Hematopoietic multipotent progenitor cell treated with erythropoietin and hydrocortisone succinate and interleukin-3 and kit ligand, for 4 days (in vitro differentiated cells): ENCODE results near the gene SLMAP.

Experiments
- DNase-seq: peaks from one replicate; pipeline ENCODE4 v3.0.0-alpha.2; 2015

Gene SLMAP

DNA sequence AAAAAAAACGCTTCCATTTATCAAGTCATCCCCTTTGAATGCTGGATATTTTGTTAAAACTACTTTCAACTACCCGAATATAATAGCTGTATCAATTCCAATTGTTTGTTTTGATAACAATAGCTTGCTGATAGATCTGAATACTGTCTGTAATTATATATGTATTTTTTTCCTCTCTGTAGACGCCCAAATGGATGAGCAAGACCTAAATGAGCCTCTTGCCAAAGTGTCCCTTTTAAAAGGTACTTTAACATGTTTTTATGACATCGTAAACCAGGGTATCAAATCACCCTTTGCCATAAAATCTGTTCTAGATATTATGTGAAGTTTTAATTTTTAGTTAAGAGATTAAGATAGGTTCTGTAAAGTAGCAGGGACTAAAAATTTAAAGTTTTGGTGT is 140.6 kb downstream of the SLMAP start:
- no peak for DNase-seq

DNA sequence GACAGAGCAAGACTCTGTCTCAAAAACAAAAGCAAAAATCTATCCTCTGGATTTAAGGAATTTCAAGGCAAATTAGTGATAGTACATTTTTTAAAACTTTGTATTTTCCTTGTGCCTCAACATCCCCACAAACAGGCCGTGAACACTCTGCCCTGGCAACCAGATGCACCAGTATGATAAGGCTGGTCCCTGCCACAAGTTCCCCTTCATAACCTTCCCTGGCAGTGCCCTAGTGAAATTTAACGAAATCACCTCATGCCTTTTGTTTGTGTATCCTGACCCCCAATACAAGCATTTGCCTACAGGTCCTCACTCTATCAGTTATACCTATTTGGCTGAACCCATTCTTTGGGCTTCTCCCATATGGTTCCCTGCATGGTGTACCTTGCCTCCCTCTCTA is 144.7 kb downstream of the SLMAP start:
- peak; percentile 83 for DNase-seq

DNA sequence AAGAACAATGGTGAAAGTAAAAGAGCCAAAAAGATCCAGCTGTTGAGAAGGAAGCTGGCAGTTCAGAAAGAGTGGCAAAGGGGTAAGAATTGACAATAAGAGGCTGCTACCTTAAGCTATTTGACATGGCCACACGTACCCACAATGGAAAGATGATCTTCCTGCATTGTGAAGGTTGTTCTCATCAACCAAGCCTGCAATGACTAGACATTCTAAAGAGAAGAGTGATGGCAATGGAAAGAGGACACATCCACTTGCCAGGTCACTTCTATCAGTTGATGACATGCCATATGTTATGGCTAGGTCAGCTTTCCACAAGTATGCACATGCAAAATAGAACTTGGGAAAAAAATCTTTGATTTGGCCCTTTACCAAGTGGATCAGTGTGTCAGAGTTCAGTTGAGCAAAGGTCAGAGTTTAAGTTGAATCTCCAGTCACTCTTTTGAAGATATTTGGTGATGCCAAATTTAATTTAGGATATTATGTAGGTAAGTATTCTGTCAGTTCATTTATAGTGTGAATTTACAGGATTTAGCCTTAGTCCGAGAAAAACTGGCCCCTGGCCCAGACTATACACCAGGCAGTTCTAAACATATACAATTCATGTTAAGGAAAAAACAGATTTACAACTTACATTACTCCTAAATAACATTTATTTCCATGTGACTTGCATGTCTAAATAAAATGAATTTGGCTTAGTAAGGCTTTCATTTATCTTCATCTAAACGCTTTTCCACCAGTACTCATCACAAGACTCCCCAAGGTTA is 147.2 kb downstream of the SLMAP start:
- DNase-seq, result no peak

DNA sequence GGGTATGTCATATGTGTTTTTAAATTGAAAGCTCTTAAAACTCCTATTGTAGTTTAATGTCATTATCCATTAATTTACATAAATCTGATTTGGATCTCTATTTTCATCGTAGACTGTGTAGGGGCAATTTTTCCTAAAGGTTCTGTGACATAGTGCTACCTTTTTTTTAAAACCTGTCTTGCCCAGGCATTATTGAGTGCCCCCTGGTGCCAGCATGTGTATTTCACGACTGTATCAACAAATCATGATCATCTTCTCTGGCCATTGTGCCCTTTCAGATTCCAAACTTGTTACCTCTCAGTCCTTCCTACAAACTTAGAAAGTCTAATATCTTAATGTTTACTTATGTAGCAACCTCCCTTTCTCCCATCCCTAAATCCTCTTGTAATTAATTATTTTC is 154.9 kb downstream of the SLMAP start:
- DNase-seq, result peak; percentile 68

DNA sequence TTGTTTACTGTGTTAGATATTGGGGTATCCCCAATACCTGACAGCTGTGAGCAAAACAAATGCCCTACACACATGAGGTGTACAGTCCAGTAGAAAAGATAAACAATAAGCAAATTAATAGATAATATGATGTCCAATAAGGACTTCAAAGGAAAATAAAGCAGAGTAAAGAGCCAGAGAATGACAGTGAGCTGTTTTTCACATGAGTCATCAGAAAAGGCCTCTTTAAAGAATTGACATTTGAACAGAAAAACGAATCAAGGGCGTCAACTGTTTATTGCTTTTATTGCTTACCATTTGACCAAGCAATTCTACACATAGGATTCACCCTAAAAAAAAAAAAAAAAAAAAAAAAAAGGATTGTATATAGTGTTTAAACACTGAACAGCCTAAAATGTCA is 155.5 kb downstream of the SLMAP start:
- DNase-seq, result no peak

DNA sequence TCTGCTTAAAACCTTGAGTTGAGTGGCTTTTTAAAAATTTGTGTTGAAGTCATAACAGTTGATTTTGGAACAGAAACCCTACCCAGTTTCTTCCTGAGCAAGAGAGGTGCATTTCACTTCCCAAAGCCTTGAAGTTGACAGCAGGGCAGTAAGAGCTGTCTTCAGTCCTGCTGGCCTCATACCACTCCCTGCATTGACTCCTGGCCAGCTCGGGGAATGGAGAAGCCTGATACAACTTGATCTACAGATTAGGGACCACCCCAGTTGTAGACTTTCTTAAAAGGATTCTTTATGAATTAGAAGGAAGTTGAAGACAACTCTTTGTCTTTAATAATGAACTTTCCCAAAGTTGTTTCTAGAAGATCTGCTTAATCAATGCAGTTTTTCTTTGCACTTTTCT is 161.5 kb downstream of the SLMAP start:
- no peak for DNase-seq

DNA sequence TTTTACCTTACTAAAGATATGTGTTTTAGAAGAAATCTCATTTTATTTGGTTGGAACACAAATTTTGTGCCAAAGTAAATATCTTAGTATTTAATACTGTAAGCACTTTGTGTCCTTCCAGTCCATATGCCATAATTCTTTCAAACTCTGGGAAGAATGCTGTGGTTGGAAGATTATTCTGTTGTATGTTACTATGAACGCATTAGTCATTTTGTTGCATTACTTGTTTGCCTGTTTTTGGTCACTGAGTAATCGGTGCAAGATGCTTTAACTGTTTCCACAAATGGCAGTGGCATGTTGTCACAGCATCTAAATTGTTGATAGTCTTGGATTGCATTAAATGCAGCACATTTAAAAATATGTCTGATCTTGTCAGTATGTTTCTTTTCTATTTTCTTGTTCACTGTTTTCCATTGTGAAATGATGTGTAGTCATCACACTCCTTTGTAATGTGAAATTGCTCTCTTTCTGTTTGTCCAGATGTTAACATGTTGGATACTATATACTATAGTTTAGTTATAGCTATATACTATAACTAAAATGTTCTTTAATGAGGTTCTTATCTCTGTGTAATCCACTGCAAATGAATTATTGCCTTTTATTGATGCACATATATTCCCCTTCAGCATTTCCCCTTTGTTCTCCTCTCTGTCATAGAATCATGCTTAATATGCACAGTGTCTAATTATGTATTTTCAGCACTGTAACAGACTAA is 162.2 kb downstream of the SLMAP start:
- no peak for DNase-seq

DNA sequence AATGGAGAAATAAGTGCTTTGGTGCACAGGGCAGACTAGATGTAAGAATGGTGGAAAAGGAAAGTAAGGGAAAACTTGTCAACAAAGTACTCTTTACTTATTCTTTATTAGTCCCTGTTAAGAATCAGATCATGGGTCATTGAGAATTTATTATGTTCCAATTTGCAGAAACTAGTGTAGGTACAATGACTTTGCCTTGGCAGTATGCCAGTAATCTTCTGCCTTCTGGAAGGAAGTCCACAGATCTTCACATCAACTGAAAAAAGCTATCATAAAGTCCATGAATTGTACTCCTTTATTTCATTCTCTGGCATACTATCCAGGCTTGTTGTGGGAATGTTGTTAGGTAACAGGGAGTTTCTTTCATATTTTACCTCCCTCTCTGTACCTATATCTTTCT is 163.9 kb downstream of the SLMAP start:
- DNase-seq, result peak; percentile 62

DNA sequence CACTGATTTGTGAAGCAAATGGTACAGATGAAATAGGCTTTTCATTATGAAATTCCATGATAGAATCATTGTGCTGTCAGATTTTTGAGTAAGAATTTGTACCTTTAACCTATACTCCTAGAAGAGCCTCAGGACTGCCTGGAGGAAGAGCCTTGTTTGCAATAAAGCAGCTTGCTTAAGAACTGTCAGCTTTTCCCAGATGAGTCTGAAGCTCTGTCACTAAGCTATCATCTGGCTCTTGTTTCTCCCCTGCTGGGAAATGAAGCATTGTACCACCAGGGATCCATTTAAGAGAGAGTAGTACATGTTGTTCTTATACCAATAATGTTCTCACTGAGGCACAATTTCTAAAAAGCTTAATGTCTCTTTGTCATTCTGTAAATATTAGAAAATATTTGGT is 167.0 kb downstream of the SLMAP start:
- no peak for DNase-seq

DNA sequence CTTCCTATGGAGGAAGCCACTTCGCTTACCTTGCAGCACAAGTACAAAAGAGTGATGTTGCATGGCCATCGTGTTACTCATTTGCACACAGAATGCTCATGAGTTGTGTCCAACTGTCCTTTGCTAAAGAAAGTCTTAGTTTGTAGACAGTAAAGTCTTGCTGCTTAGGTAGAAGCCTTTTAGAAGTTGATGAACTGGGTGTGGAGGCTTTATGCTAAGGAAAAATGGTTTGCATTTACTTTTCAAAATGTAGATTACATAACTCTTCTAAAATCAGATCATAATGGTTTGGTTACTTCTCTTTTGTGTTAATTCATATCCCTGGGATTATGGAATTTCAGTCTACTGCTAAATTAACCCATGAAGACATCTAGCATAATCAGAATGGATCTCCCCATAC is 167.6 kb downstream of the SLMAP start:
- no peak for DNase-seq

DNA sequence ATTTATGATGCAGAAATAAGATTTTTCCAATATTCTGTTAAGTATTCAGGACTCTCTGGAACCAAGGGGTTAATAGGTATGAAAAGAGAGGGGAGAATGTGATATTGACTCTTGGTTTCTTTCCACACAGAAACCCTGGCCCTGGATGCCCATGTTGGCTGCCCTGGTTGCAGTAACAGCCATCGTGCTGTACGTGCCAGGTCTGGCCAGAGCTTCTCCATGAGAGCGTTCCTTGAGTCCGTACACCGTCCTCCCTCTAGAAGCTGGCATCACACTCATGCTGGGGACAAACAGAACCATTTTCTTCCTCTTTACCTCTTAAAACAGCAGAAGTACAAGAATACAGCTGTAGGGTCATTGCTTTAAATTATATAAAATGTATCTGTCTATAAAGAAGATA is 171.1 kb downstream of the SLMAP start:
- no peak for DNase-seq

DNA sequence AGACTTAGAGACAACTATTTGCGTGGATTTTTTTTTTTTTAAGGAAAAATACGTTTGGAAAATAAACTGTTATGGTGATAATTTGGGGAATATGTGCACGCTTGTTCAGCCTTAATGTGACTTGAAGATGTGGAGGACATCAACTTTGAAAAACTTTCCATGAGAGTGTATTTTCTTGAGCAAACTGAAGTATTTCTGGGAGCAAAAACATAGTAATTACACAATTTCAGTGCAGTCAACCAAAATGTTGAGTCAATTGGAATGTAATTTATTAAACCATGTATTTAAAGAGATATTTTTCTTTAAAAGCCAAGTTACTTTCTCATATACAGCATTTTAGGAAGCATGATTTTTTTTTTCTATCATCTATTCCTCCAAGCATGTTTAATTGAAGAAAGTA is 171.8 kb downstream of the SLMAP start:
- DNase-seq, result no peak

DNA sequence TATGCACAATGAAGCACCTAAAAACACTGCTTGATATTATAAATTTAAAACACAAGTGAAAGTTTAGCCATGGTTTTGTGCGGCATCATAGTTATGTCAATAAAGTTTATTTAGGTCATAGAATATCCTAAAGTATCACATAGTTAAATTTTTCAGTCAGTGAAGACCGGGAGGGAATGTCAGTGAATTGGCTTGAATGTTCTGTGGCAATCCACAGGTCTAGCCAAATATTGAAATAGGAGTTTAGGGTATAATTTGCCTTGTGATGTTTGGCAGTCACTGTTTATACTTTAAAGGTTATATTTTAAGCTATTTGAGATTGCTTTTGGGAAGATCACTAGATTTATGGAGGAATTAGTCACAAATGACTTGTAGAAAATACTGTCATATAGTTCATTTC is 172.4 kb downstream of the SLMAP start:
- DNase-seq, result no peak

DNA sequence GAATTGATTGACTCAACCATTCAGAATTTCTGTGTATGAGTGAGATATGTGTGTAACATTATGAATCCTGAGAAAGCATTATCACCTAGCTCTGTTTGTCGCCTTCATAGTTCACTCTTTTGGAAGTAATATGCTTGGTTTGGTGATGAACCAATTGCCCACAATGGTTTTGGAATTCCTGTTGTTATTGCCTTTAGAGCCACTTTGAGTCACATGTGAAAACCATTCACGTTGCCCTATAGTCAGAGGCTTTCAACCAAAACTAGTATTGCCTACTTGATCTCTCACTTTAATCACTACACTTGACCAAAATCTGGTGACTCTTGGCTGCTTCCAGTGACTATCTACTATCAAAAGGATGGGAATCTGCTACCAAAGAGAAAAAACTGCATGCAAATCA is 173.9 kb downstream of the SLMAP start:
- DNase-seq, result no peak

DNA sequence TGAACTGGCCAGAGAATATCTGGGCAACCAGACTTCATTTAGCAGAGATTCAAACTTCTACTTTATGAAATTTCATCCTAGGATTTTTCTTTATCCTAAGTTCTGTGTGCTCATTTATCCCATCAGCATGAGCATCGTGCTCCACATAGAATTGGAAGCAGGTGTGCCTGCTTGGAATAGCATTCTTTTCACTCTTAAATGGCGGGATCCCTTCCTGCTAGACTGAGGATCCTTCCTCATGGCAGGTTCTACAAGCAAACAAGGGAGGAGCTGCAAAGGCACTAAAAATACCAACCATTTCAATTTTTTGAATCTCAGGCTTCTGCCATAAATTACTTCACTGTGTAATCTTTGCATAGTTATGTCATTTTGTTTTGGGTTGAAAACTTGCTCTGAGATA is 177.5 kb downstream of the SLMAP start:
- no peak for DNase-seq

DNA sequence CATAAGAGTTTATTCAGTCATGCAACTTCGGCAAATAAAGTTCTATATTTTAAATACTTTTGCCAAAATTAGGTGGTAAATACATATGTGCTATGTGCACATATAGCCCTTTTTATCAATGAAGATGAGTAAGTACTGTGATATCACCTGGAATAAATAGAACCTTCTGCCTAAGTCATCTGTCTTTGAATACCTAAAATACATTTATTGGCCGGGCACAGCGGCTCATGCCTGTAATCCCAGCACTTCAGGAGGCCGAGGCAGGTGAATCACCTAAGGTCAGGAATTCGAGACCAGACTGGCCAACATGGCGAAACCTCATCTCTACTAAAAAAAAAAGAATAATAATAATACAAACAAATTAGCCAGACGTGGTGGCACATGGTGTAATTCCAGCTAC is 178.3 kb downstream of the SLMAP start:
- DNase-seq, result no peak

DNA sequence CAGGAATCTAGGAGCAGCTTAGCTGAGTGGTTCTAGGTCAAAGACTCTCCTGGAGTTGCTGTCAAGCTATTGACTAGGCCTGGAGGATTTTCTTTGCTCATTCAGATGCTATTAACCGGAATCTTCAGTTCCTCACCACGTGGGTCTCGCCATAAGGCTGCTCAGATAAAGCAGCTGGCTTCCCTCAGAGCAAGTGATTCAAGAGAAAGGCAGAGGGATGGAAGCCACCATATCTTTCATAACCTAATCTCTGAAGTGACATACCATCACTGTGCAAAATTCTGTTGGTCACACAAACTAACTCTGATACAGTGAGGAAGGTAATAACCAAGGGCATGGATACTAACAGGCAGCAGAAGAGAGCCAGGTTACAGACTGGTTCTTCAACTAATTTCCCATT is 179.4 kb downstream of the SLMAP start:
- peak; percentile 94 for DNase-seq

DNA sequence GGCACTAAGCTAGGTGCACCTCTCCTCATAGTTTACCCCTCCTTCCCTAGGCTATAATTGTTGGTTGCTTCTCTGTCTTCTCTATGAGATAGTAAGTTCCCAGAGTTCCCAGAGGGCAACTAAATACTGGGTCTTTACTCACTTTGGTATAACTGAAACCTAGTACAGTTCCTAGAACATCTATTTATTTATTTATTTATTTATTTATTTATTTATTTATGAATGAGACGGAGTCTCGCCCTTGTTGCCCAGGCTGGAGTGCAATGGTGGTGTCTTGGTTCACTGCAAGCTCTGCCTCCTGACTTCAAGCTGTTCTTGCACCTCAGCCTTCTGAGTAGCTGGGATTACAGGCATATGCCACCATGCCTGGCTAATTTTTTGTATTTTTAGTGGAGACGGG is 181.0 kb downstream of the SLMAP start:
- no peak for DNase-seq

DNA sequence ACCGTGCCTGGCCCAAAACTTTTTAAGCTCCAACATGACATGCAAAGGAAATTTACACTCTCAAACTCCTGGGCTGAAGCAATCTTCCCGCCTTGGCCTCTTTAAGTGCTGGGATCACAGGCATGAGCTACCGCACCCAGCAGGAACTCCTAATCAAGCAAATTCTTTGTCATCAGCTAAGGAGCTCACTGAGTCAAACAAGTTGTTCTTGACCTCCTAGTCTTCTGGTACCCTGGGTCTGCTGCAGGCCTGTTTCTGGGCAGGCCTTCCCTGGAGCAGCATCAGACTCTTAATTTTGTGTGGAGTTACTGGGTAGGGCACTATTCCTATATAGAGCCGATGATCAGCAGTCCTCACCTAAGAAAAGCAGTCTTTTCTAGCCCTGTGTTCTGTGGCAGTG is 183.7 kb downstream of the SLMAP start:
- no peak for DNase-seq

DNA sequence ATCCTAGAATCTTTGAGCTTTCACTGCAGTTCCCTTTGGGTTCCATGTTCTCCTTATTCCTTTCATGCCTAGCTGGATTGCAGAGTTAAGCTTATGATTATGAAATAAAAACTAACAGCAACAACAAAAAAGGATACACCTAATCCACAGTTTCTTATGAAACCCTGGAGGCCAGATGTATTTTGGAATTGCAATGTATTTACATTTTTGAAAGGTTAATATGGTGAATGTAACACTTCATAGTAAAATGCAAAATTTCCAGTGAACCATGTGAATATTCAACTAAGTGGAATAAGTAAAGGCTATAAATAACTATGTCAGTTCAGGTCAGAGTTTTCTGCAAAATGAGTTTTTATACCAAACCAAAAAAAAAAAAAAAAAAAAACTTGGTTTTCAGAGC is 186.3 kb downstream of the SLMAP start:
- no peak for DNase-seq

DNA sequence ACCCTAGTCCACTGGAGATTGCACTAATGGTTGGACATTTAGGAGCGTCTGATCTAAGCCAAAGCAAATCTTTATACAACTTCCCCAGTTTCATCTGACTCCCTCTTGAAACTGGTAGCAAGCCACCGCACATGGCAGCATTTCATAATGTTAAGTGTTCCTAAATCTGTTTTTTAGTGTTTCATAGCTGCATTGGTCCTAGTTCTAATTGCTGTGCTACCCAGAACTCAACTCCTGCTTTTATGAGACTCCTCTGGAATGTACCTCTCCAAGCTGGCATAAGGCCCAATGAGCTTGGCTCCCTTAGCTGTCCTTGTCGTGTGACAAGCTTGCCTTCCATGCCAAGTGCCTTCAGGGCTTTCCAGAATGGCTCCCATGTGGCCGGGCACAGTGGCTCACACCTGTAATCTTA is 186.8 kb downstream of the SLMAP start:
- no peak for DNase-seq

DNA sequence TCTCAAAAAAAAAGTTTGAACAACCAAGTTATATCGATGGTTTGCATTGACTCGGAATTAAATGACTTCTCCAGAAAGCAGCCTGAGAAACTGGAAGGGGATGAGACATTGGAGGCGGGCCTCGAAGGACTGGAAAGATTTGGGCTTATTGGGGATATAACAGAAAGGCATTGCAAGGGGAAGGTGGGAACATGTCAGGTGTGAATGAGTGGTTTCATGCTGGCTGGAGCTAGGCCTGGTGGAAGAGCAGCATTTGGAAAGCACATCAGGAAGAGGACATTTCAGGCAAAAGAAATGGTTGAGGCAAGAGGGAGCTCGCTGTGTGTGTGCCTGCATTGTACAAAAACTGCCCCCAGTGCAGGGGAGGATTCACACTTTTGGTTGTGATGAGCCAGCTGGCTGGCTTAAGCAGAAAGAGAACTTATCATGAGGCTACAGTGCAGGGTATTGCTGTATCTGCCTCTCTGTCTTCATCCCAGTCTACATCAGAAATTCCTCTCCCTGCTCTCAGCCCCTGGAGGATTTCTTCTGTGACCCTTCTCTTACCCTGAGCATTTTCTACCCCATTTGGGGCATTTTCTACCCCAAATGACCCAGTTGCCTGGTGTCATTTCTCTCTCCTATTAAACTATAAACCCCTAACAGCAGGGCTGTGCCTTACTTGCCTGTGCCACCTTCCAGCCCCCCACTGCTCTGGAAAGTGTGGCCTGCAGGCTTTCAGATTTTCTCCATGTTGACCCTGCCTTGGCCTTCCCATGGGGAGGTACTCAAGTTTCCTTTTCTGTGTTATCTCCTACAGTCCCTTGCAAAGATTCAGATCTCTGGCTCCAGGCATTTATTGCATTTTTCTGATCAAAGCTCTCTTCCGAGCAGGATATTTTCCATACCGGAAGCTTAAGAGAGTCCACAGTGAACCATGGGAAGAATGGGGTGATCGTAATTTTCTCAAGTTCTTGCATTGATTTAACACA is 187.7 kb downstream of the SLMAP start:
- no peak for DNase-seq

DNA sequence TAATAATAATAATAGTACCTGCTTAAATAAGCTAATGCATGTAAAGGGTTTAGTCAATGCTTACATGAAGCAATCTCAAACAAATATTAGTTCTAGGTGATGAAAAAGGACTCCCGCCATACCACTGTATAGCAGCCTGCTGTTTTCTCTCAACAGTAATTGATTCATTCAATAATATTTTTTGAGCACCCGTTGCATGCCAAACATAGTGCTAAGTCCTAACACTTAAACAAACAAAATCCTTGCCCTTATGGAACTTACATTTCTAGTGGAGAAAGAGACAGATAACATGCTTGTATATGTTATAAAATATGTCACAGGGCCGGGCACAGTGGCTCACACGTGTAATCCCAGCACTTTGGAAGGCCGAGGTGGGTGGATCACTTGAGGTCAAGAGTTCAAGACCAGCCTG is 190.9 kb downstream of the SLMAP start:
- DNase-seq, result no peak
